ENCODE measurements around the gene ANK3. TPM values are rescaled to one million over a fixed set of nuclear protein-coding genes. Genes with fewer than 3 reads are reported as not detected.

The ANK3 gene
- total RNA-seq, 1 experiment from 2014 or later: 0.58 TPM

- peak; percentile 75 for DNase-seq (ENCODE audit: low read depth)
These were observed 106.8 kb downstream of the ANK3 start for GRCh38 chr10:60282771-60283353.

- DNase-seq (ENCODE audit: low read depth): no peak
These were observed 107.8 kb downstream of the ANK3 start for GRCh38 chr10:60281792-60282353.

GRCh38 chr10:60281331-60281730 is 108.3 kb downstream of the ANK3 start:
- no peak for DNase-seq (ENCODE audit: low read depth)

GRCh38 chr10:60280475-60280874 is 109.2 kb downstream of the ANK3 start:
- DNase-seq (ENCODE audit: low read depth): no peak

- no peak for DNase-seq (ENCODE audit: low read depth)
These were observed 112.0 kb downstream of the ANK3 start for GRCh38 chr10:60277656-60278055.

GRCh38 chr10:60276232-60276631 is 113.4 kb downstream of the ANK3 start:
- DNase-seq (ENCODE audit: low read depth): no peak

GRCh38 chr10:60271319-60272040 is 118.2 kb downstream of the ANK3 start:
- DNase-seq (ENCODE audit: low read depth): no peak

GRCh38 chr10:60270426-60270825 is 119.2 kb downstream of the ANK3 start:
- peak; percentile 2 for DNase-seq (ENCODE audit: low read depth)

GRCh38 chr10:60267802-60268201 is 121.9 kb downstream of the ANK3 start:
- DNase-seq (ENCODE audit: low read depth): no peak

- DNase-seq (ENCODE audit: low read depth): no peak
These were observed 123.2 kb downstream of the ANK3 start for GRCh38 chr10:60266513-60266912.

- DNase-seq (ENCODE audit: low read depth): no peak
These were observed 127.0 kb downstream of the ANK3 start for GRCh38 chr10:60262647-60263126.

- DNase-seq (ENCODE audit: low read depth): no peak
These were observed 129.4 kb downstream of the ANK3 start for GRCh38 chr10:60260321-60260720.

GRCh38 chr10:60258429-60258797 is 131.3 kb downstream of the ANK3 start:
- no peak for DNase-seq (ENCODE audit: low read depth)

- DNase-seq (ENCODE audit: low read depth): no peak
These were observed 131.8 kb downstream of the ANK3 start for GRCh38 chr10:60257767-60258428.

GRCh38 chr10:60254776-60255175 is 134.9 kb downstream of the ANK3 start:
- no peak for DNase-seq (ENCODE audit: low read depth)

- DNase-seq (ENCODE audit: low read depth): no peak
These were observed 136.2 kb downstream of the ANK3 start for GRCh38 chr10:60253484-60253883.

GRCh38 chr10:60252688-60253087 is 137.0 kb downstream of the ANK3 start:
- DNase-seq (ENCODE audit: low read depth): no peak

- DNase-seq (ENCODE audit: low read depth): no peak
These were observed 143.3 kb downstream of the ANK3 start for GRCh38 chr10:60246382-60246781.

GRCh38 chr10:60239228-60239627 is 150.4 kb downstream of the ANK3 start:
- no peak for DNase-seq (ENCODE audit: low read depth)

- no peak for DNase-seq (ENCODE audit: low read depth)
These were observed 150.9 kb downstream of the ANK3 start for GRCh38 chr10:60238759-60239100.

GRCh38 chr10:60237977-60238758 is 151.5 kb downstream of the ANK3 start:
- DNase-seq (ENCODE audit: low read depth): peak; percentile 63
